NCI-H1436 treated with DMSO at 0.1 percent for 48 hours (cell line): ENCODE results near the gene IQUB.
"Not testable (repeated sequence)": the region's sequence is repeated elsewhere in the genome, so short reads cannot be mapped to it uniquely, and the experiment has no call there.

Source experiments
- DNase-seq: peaks from one replicate; lab custom pipeline; 2025; lab: John Stamatoyannopoulos, UW

Gene IQUB

GRCh38 chr7:123492485-123492884 lies 41.9 kb downstream of the IQUB start:
- DNase-seq: no peak

GRCh38 chr7:123485721-123486120 lies 48.7 kb downstream of the IQUB start:
- no peak for DNase-seq

GRCh38 chr7:123485187-123485586 lies 49.2 kb downstream of the IQUB start:
- no peak for DNase-seq

GRCh38 chr7:123484199-123484598 lies 50.2 kb downstream of the IQUB start:
- no peak for DNase-seq

- no peak for DNase-seq
Observed at GRCh38 chr7:123480107-123480506, 54.3 kb downstream of the IQUB start.

- DNase-seq: not testable (repeated sequence)
Observed at GRCh38 chr7:123478056-123478455, 56.3 kb downstream of the IQUB start.

- no peak for DNase-seq
Observed at GRCh38 chr7:123472750-123473445, 61.5 kb downstream of the IQUB start.

- DNase-seq: no peak
Observed at GRCh38 chr7:123472327-123472726, 62.1 kb downstream of the IQUB start.

GRCh38 chr7:123468303-123468702 lies 66.1 kb downstream of the IQUB start:
- DNase-seq: no peak

GRCh38 chr7:123463890-123464289 lies 70.5 kb downstream of the IQUB start:
- no peak for DNase-seq

GRCh38 chr7:123460616-123461015 lies 73.8 kb downstream of the IQUB start:
- DNase-seq: no peak

- no peak for DNase-seq
Observed at GRCh38 chr7:123455965-123456470, 78.4 kb downstream of the IQUB start.

- DNase-seq: no peak
Observed at GRCh38 chr7:123440101-123440548, 94.3 kb downstream of the IQUB start.

- DNase-seq: no peak
Observed at GRCh38 chr7:123439191-123439590, 95.2 kb downstream of the IQUB start.

GRCh38 chr7:123437447-123437995 lies 96.9 kb downstream of the IQUB start:
- DNase-seq: no peak

- no peak for DNase-seq
Observed at GRCh38 chr7:123435080-123435700, 99.2 kb downstream of the IQUB start.

- no peak for DNase-seq
Observed at GRCh38 chr7:123433665-123434064, 100.7 kb downstream of the IQUB start.

- DNase-seq: no peak
Observed at GRCh38 chr7:123432601-123433000, 101.8 kb downstream of the IQUB start.

- DNase-seq: no peak
Observed at GRCh38 chr7:123431075-123431614, 103.2 kb downstream of the IQUB start.

GRCh38 chr7:123425246-123425645 lies 109.1 kb downstream of the IQUB start:
- no peak for DNase-seq

GRCh38 chr7:123424463-123424862 lies 109.9 kb downstream of the IQUB start:
- no peak for DNase-seq

GRCh38 chr7:123423622-123424021 lies 110.8 kb downstream of the IQUB start:
- no peak for DNase-seq

GRCh38 chr7:123417580-123417979 lies 116.8 kb downstream of the IQUB start:
- no peak for DNase-seq
